M059J (cell line): ENCODE data around the gene DIPK1A. TPM values are rescaled to one million over a fixed set of nuclear protein-coding genes. Genes with fewer than 3 reads are reported as not detected.

ENCODE experiments used
- DNase-seq: peaks from one replicate; pipeline ENCODE4 v3.0.0-alpha.2; 2012; ENCODE audit warnings: low read depth
- total RNA-seq: library from RNA; depleted of rRNA; stranded (reverse); fragments of >200 nt; shearing (Covaris generic); gene quantifications from 2 replicates; pipeline ENCODE4 v1.2.3, GENCODE V29; 2014

The DIPK1A gene
- total RNA-seq, 1 experiment from 2014 or later: 21.5 TPM

GRCh38 chr1:92953491-92953890 is 7.8 kb downstream of the DIPK1A start:
- DNase-seq: no peak

GRCh38 chr1:92952714-92953113 is 8.5 kb downstream of the DIPK1A start:
- no peak for DNase-seq

- DNase-seq: peak; percentile 89
These were observed 10.1 kb downstream of the DIPK1A start for GRCh38 chr1:92951141-92951582.

GRCh38 chr1:92949937-92950817 is 11.1 kb downstream of the DIPK1A start:
- DNase-seq: peak; percentile 88

- no peak for DNase-seq
These were observed 13.2 kb downstream of the DIPK1A start for GRCh38 chr1:92948071-92948470.

GRCh38 chr1:92945748-92946270 is 15.5 kb downstream of the DIPK1A start:
- DNase-seq: no peak

- DNase-seq: no peak
These were observed 16.1 kb downstream of the DIPK1A start for GRCh38 chr1:92944901-92945747.

GRCh38 chr1:92943502-92943847 is 17.8 kb downstream of the DIPK1A start:
- DNase-seq: no peak

- peak; percentile 65 for DNase-seq
These were observed 20.7 kb downstream of the DIPK1A start for GRCh38 chr1:92940541-92940940.

GRCh38 chr1:92937731-92938130 is 23.5 kb downstream of the DIPK1A start:
- DNase-seq: no peak

GRCh38 chr1:92936865-92937264 is 24.4 kb downstream of the DIPK1A start:
- no peak for DNase-seq

GRCh38 chr1:92934395-92935378 is 26.6 kb downstream of the DIPK1A start:
- peak; percentile 86 for DNase-seq

- no peak for DNase-seq
These were observed 27.8 kb downstream of the DIPK1A start for GRCh38 chr1:92933459-92933858.

- no peak for DNase-seq
These were observed 29.6 kb downstream of the DIPK1A start for GRCh38 chr1:92931691-92932090.

GRCh38 chr1:92929461-92929860 is 31.8 kb downstream of the DIPK1A start:
- no peak for DNase-seq

- no peak for DNase-seq
These were observed 33.4 kb downstream of the DIPK1A start for GRCh38 chr1:92927870-92928269.

GRCh38 chr1:92926873-92927272 is 34.4 kb downstream of the DIPK1A start:
- DNase-seq: no peak

GRCh38 chr1:92924501-92924900 is 36.8 kb downstream of the DIPK1A start:
- DNase-seq: no peak

GRCh38 chr1:92923664-92924063 is 37.6 kb downstream of the DIPK1A start:
- DNase-seq: no peak

- DNase-seq: peak; percentile 81
These were observed 38.8 kb downstream of the DIPK1A start for GRCh38 chr1:92922356-92923035.
